KG1 (cell line): ENCODE measurements around the gene SCAP.
A peak's percentile ranks its signal among the peaks of the same experiment; 100 is the strongest.
"Not testable (repeated sequence)": the region's sequence is repeated elsewhere in the genome, so short reads cannot be mapped to it uniquely, and the experiment has no call there.

Experiments used
- DNase-seq: peaks from one replicate; lab custom pipeline; 2025; lab: John Stamatoyannopoulos, UW

SCAP gene

GRCh38 chr3:47480267-47480666, 4.5 kb upstream of the SCAP start:
- not testable (repeated sequence) for DNase-seq

GRCh38 chr3:47479826-47480160, 4.1 kb upstream of the SCAP start:
- no peak for DNase-seq

- no peak for DNase-seq
Measured at GRCh38 chr3:47478022-47478421, 2.3 kb upstream of the SCAP start.

DNA sequence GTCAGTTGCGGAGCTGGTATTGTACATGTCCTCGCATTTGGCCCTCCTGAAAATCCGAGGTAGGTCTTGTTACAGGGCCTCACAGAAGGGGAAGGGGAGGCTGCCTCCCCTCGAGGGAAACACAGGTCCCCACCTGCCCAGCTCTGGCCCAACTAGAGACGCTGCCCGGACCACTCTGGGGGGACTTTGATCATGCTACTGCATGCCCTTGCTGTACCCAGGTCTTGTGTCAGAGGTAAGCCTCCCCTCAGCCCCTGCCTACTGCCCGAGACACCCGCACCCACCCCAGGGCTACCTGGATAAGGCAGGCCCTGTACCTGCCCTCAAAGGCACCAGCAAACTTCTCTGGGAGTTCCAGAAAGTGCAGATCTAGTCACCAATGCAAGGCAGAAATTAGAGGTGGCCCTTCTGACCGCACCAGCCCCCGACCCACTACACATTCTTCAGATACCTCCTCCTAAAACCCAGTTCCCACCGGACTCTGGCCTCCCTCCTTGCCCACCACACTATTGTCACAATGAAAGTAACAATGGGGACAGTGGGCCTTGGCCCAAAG, 981 bp upstream of the SCAP start:
- no peak for DNase-seq

DNA sequence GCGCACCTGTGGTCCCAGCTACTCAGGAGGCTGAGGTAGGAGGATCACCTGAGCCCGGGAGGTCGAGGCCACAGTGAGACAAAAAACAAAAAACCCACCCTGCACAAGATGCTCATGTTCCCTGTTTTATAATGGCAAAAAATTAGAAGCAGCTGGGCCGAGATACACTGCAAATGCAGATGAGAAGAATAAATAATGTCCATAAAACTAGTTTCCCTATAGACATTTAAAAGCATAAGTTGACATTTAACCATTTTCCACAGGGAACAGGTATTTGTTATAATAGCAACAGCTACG, 537 bp upstream of the SCAP start:
- no peak for DNase-seq

DNA sequence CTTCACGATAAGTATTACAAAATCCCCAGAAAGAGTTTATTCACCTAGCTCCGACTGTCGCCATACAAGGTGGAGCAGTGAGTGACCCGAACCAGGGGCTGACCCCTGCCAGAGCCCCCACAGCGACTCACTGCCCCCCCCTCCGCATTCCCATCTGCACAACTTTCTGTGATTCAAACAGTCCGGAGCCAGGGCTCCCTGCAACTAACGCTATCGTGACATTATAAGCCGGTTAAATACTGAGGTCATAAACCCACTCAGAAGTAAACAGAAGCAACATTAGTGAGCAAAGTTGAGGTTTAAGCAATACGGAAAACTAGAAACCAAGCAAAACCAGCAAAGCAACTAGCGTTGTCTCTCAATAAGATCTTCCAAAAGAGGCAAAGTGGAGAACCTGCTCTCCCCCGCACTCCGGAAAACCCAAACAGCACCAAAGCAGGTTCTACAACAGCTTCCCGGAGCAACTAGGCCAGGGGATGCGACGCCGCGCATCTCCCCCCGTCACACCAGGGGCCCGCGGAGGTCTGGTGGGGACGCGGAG, 642 bp downstream of the SCAP start:
- DNase-seq: peak; percentile 15

DNA sequence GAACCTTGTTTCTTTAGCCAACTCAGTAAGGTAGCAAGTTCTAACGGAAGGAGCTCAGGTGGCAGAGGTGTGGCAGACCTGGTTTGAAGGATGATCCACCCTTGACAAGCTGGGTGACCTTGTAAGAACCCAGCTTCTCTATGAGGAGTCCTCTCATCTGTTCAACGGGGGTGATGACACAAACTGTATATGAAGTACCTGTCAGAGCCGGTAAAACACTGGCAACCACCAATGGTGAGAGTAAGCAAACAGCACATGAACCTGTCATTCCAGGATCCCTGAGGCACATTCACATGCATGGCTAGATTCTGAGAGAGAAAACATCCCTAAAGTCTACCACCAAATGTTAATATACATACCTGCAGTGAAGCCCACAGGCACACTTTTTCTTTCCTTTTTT, 2.4 kb downstream of the SCAP start:
- DNase-seq: no peak

DNA sequence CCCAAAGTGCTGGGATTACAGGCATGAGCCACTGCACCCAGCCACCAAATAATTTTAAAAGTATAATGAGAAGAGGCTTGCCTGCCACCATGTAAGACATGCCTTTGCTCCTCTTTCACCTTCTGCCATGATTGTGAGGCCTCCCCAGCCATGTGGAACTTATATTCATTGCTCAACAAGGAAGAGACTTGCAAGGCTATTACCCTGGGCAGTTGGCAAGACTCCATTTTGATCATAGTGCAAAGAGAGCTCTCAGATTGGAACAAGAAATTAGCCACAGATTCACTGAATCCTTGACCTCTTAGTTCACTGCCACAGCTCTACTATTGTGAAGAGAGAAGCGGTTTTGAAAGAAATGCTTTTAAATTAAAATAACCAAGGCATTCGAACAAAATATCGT, 6.1 kb downstream of the SCAP start:
- DNase-seq: no peak

- not testable (repeated sequence) for DNase-seq
Measured at GRCh38 chr3:47468315-47468714, 7.4 kb downstream of the SCAP start.

- DNase-seq: no peak
Measured at GRCh38 chr3:47464588-47464987, 11.2 kb downstream of the SCAP start.

- not testable (repeated sequence) for DNase-seq
Measured at GRCh38 chr3:47459534-47460085, 16.1 kb downstream of the SCAP start.

GRCh38 chr3:47456984-47457383, 18.8 kb downstream of the SCAP start:
- DNase-seq: no peak

- DNase-seq: no peak
Measured at GRCh38 chr3:47455806-47456452, 19.8 kb downstream of the SCAP start.

DNA sequence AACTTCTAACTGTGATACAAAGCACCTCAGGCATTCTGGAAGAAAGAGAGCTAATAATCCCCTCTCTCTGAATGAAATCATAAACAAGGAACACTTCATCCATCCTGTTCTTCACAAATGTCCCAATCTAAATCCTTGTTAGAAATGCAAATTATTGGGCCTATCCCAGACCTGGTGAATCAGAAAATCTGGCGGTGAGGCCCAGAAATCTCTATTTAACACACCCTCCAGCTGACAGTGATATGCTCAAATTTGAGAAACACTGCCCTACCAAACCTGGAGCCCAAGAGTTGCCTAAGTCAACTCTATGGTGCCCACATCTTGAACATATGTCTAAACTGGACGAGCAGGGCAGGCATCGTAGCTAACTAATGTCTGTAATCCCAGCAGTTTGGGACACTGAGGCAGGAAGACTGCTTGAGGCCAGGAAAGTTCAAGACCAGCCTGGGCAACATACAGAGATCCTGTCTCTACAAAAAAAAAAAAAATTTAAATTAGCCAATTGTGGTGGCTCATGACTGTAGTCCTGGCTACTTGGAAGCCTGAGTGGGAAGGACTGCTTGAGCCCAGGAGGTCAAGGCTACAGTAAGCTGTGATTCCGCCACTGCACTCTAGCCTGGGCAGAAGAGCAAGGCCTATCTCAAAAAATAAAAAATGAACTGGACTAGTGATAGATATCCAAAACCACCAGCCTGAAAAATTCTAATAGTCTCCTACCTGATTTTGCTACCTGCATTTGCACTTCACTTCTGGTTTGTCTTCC, 23.1 kb downstream of the SCAP start:
- no peak for DNase-seq

GRCh38 chr3:47444103-47444502, 31.6 kb downstream of the SCAP start:
- no peak for DNase-seq

GRCh38 chr3:47443611-47443995, 32.1 kb downstream of the SCAP start:
- no peak for DNase-seq

DNA sequence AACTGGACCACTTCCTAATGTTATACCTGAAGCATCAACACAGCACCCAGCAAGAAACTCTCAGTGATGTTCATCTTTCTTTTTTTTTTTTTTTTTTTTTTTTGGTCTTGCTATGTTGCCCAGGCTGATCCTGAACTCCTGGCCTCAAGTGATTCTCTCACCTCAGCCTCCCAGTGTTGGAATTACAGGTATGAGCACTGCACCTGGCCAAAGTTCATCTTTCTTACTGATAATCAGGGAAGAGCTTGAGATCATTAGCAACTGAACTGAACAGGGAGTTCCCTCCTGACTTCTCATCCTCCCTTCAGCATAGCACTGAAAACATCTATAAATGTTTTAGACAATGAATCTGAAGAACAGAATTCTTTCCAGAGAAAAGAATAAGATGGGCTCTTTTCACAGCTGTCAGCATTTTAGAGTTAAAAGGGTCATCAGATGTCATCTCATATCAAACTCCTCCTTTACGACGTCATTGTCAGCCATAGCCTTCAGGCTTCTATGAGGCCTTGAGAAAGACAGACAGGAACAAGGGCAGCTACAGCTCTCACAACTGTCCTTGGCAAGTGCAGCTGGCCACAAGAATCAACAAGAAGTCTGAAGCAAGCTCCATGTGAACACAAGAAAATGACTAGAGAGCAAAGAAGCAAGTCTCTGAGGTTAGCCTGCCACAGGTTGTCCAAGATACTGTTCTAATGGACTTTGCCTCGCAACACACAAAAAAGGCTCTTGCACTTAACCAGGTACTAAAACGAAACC, 33.8 kb downstream of the SCAP start:
- DNase-seq: no peak

DNA sequence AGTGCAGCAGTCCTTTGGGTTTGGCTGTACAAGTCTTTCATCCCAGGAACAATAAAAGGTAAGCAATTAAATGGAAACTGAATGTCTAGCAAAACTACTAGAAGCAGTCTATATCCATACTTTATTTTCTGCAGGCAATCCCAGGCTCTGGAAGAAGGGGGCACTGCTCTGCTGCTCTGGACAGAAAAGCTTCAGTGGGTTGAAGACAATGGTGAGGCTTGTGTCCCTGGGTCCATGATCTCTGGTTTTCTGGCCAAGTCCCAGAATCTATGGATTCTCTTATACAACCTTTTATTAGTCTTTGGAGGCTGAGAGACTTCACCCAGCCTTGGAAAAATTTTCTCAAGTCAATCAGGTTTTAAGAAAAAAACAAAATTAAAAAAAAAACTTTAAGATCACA, 35.6 kb downstream of the SCAP start:
- DNase-seq: no peak

DNA sequence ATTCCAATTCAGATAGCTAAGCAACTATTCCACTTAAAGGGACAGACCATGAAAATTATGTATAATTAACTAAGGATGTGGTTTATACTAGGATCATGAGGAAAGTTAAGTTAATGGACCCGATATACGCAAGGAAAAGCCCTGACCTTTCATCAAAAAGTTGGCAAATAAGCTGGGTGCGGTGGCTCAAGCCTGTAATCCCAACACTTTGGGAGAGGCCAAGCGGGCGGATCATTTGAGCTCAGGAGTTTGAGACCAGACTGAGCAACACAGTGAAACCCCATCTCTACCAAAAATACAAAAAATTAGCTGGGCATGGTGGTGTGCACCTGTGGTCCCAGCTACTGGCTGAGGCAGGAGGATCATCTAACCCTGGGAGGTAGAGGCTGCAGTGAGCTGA, 39.6 kb downstream of the SCAP start:
- no peak for DNase-seq

DNA sequence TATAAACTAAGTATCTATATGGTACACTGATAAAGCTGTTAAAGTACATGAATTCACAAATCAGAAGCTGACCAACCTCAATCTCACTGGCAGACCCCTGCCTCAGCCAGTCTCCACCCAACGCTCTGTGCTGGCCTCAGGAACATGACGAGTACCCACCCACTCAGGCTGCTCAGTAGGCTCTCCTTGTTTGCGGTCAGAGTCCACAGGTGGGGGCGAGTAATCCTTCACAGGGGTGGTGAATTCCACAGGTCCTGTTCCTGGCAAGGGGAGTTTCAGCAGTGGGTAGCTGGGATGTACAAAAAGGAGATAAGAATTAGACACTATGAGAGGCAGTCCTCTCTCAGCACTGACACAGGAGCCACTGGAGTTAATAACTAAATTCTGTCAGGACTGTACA, 40.9 kb downstream of the SCAP start:
- no peak for DNase-seq

DNA sequence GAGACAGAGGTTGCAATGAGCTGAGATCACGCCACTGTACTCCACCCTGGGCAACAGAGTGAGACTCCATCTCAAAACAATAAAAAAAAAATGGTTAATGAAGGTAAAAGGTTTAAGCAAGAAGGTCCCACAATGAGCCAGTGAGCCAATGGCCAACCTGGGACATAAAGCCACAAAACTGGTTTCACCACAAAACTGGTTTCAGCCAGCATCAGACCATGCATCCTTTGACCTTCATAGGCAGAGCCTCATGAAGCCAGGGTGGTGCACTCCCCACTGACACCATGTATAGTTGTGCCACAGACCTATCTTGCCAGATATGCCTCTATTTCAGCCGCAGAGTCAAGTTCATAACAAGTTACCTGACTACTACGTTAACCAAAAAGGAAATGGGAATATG, 41.9 kb downstream of the SCAP start:
- no peak for DNase-seq

DNA sequence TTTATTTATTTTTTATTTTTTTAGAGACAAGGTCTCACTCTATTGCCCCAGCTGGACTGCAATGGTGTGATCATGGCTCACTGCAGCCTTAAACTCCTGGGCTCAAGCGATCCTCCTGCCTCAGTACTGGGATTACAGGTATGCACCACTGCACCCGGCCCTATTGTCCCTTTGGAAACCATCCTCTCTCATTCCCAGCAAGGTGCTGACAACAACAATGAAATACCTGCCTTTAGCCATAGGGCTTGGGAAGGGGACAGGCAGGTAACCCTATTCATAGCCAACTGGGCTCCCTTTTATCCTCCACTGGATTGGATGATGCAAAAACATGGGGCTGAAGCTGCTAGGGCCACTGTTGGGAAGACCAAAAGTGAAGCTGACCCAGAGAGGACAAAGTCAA, 43.1 kb downstream of the SCAP start:
- DNase-seq: no peak

- no peak for DNase-seq
Measured at GRCh38 chr3:47431225-47431624, 44.5 kb downstream of the SCAP start.
